SHP77 treated with DMSO at 0.1 percent for 48 hours (cell line): ENCODE data around the gene SLC25A33.

Experiments used
- DNase-seq: peaks from one replicate; lab custom pipeline; 2025; lab: John Stamatoyannopoulos, UW

Gene SLC25A33

GRCh38 chr1:9589144-9589718 is 50.0 kb downstream of the SLC25A33 start:
- no peak for DNase-seq

- no peak for DNase-seq
Observed at GRCh38 chr1:9589719-9590157, 50.5 kb downstream of the SLC25A33 start.

GRCh38 chr1:9590201-9590600 is 50.9 kb downstream of the SLC25A33 start:
- DNase-seq: no peak

- DNase-seq: no peak
Observed at GRCh38 chr1:9590945-9591668, 51.8 kb downstream of the SLC25A33 start.

- no peak for DNase-seq
Observed at GRCh38 chr1:9591669-9592509, 52.6 kb downstream of the SLC25A33 start.

GRCh38 chr1:9592510-9593075 is 53.3 kb downstream of the SLC25A33 start:
- DNase-seq: no peak

GRCh38 chr1:9593147-9593491 is 53.9 kb downstream of the SLC25A33 start:
- no peak for DNase-seq

- peak; percentile 74 for DNase-seq
Observed at GRCh38 chr1:9593492-9594465, 54.5 kb downstream of the SLC25A33 start.

- DNase-seq: no peak
Observed at GRCh38 chr1:9594471-9595155, 55.3 kb downstream of the SLC25A33 start.

- no peak for DNase-seq
Observed at GRCh38 chr1:9595156-9595967, 56.1 kb downstream of the SLC25A33 start.

GRCh38 chr1:9595968-9596340 is 56.7 kb downstream of the SLC25A33 start:
- no peak for DNase-seq

- DNase-seq: no peak
Observed at GRCh38 chr1:9596415-9597123, 57.3 kb downstream of the SLC25A33 start.

- no peak for DNase-seq
Observed at GRCh38 chr1:9597361-9598315, 58.4 kb downstream of the SLC25A33 start.

GRCh38 chr1:9598316-9598700 is 59.0 kb downstream of the SLC25A33 start:
- DNase-seq: no peak

GRCh38 chr1:9599741-9600140 is 60.5 kb downstream of the SLC25A33 start:
- no peak for DNase-seq

GRCh38 chr1:9600861-9601834 is 61.9 kb downstream of the SLC25A33 start:
- DNase-seq: no peak
